K562 (cell line): Measurements from ENCODE around the gene RNF223. TPM values are rescaled to one million over a fixed set of nuclear protein-coding genes. Genes with fewer than 3 reads are reported as not detected.

Source experiments
- CBFA2T3 ChIP-seq: fragments of 450-650 bp; IDR thresholded peaks from 2 replicates; pipeline ENCODE4 v1.6.1; 2017
- PCBP2 ChIP-seq: fragments of 200-400 bp; formaldehyde crosslinking; IDR thresholded peaks from 2 replicates; pipeline ENCODE4 v1.6.1; 2018; ENCODE audit warnings: low read length, low read depth, mild to moderate bottlenecking, moderate library complexity; ENCODE audit not compliant: poor library complexity, severe bottlenecking
- ZNF184 ChIP-seq: sonication (generic); formaldehyde crosslinking; IDR thresholded peaks from 2 replicates; pipeline ENCODE4 v1.5.0; 2020; ENCODE audit warnings: missing genetic modification reagents
- ZNF589 ChIP-seq: fragments of 200-800 bp; sonication (Bioruptor generic); IDR thresholded peaks from 2 replicates; pipeline ENCODE4 v1.6.1; 2016; ENCODE audit warnings: low read depth, missing genetic modification characterization, missing compliant biosample characterization
- ZNF609 ChIP-seq: sonication (generic); formaldehyde crosslinking; IDR thresholded peaks from 2 replicates; pipeline ENCODE4 v1.8.1; 2023; ENCODE audit warnings: missing genetic modification reagents, mild to moderate bottlenecking, borderline replicate concordance
- polyA plus RNA-seq, 8 experiments: library from polyadenylated mRNA; depleted of rRNA in 4 of 8; stranded (reverse) in 5 of 8; unstranded in 3 of 8; fragments of >200 nt; fragmentation: Nextera tagmentation in 2 of 8; fragmentation: Illumina TruSeq in 1 of 8; extraction: Ambion mirVana in 2 of 8; extraction: Trizol in 1 of 8; gene quantifications; 2 replicates each; pipeline versions ENCODE4 v1.2.1 to v1.2.3, GENCODE V29; 2011 to 2014; ENCODE audit warnings: inconsistent platforms in 1 of 8, missing spikeins in 1 of 8
- total RNA-seq, 7 experiments: library from RNA; depleted of rRNA in 6 of 7; stranded (reverse); fragments of >200 nt in 6 of 7; fragmentation: Illumina TruSeq in 2 of 7; extraction: Trizol in 2 of 7; gene quantifications; 2 replicates each; pipeline versions ENCODE4 v1.2.1 to v1.2.3, GENCODE V29; 2011 to 2021; ENCODE audit warnings: low replicate concordance in 1 of 7

Gene RNF223
- total and polyA plus RNA-seq, 9 of the 15 experiments (the other 6 are each of a cell fraction or from before 2014, with no cell fraction given) = 0.04 to 0.32 TPM; not detected in 7

- no peak for TF ChIP-seq ZNF609 (CRISPR knock-in tag)
- TF ChIP-seq ZNF184 (CRISPR knock-in tag) = 0 out of 2 replicates have a peak, but pooled peaks have one; percentile 15
- no peak for TF ChIP-seq PCBP2
- no peak for TF ChIP-seq CBFA2T3
- no peak for TF ChIP-seq ZNF589
- TF ChIP-seq, all 486 proteins: peak for 5
Observed at GRCh38 chr1:1092149-1092855, 18.2 kb upstream of the RNF223 start (continued).
